Gastrocnemius medialis (tissue), 4 donors: ENCODE results near the gene PTPRN2.

Experiments
- POLR2A ChIP-seq, 2 donors: fragments of 450-650 bp; IDR thresholded peaks; one replicate each; pipeline ENCODE4 v1.6.1; 2017; ENCODE audit warnings: antibody characterized with exemption in 2 of 2, mild to moderate bottlenecking in 2 of 2, moderate library complexity in 2 of 2
- TF ChIP-seq, protein P1 (sequence below), 5 experiments: fragments of 450-650 bp in 3 of 5; fragments of 200-600 bp in 2 of 5; sonication (generic) in 2 of 5; IDR thresholded peaks in 4 of 5; conservative IDR thresholded peaks in 1 of 5; 1 replicate in 4 of 5; 2 replicates in 1 of 5; pipeline ENCODE4 v1.5.1; 2016 to 2019; ENCODE audit warnings: antibody characterized with exemption in 5 of 5, mild to moderate bottlenecking in 3 of 5, moderate library complexity in 3 of 5

DNA sequence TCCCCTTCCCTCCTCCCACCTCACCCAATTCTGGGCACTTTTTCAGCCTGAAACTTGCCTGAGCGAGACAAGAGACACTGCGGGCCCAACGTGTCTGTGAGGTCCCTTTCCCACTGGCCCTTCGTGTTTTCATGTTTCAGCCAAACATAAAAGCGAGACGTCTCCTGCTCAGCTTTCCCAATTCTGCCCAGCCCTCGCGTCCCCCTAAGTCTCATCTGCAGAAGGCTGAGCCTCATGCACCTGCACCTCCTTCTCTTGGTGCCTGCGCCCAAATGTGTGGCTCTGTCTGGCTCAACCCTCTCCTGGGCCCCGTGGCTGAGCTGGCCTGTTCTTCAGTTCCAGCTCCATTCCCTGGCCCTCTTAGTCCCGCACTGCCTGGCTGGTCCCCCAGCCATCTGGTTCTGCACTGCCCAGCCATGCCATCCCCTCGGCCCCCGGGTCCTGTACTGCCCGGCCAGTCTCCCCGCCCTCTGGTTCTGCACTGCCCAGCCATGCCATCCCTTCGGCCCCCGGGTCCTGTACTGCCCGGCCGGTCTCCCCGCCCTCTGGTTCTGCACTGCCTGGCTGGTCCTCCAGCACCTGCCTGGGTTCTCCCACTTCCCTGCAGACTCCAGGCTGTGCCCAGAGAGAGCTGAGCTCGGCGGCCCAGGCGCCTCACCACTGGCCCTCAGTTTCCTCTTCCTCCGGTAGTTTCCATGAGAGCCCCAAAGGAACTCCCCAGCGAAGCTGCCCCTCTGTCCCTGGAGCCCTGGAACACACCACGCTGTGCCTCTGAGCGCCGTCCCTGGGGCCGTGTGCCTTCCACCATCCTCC, 1026.7 kb downstream of the PTPRN2 start:
- TF ChIP-seq, protein P1, sequence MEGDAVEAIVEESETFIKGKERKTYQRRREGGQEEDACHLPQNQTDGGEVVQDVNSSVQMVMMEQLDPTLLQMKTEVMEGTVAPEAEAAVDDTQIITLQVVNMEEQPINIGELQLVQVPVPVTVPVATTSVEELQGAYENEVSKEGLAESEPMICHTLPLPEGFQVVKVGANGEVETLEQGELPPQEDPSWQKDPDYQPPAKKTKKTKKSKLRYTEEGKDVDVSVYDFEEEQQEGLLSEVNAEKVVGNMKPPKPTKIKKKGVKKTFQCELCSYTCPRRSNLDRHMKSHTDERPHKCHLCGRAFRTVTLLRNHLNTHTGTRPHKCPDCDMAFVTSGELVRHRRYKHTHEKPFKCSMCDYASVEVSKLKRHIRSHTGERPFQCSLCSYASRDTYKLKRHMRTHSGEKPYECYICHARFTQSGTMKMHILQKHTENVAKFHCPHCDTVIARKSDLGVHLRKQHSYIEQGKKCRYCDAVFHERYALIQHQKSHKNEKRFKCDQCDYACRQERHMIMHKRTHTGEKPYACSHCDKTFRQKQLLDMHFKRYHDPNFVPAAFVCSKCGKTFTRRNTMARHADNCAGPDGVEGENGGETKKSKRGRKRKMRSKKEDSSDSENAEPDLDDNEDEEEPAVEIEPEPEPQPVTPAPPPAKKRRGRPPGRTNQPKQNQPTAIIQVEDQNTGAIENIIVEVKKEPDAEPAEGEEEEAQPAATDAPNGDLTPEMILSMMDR (IDR thresholded peaks at IDR 0.05 in 4 of 5, conservative IDR thresholded peaks at IDR 0.05 in 1 of 5), result no peak
- TF ChIP-seq POLR2A (IDR thresholded peaks at IDR 0.05), result no peak
